ENCODE measurements around the gene PALD1. TPM values are rescaled to one million over a fixed set of nuclear protein-coding genes. Genes with fewer than 3 reads are reported as not detected.

The PALD1 gene
- total RNA-seq, 4 donors from 2014 or later: 1.4 to 5.2 (median 4.0) TPM

DNA sequence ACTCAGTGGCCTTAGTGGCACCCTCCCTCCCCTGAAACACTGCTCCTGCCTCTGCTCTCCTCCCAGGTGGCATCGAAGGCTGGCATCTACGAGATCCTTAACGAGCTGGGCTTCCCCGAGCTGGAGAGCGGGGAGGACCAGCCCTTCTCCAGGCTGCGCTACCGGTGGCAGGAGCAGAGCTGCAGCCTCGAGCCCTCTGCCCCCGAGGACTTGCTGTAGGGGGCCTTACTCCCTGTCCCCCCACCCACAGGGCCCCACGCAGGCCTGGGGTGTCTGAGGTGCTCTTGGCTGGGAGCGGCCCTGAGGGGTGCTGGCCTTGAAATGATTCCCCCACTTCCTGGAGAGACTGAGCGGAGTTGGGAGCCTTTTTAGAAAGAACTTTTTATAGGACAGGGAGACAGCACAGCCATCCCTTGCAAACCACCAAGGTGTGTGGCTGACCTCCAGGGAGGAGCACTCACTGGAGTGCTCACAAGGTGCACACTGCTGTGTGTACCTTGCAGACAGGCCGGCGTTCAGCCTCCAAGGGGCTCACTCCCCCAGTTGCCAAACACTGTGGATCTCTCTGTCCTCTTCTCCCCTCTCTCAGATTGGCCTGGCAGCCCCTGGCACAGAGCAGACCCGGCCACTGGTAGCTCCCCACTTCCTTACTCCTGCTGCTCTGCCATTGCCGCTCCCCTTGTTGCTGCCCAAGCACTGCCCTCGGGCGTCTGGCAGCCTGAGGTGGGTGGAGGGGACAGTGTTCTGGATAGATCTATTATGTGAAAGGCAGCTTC lies 88.1 kb downstream of the PALD1 start:
- H3K27me3 ChIP-seq: no peaks in the 10 kb centered on the region
- intact Hi-C loops (cut with DNase I; ENCODE audit: low total_unique reads): no loop called here
- no peak for DNase-seq
- TF ChIP-seq, protein P1, sequence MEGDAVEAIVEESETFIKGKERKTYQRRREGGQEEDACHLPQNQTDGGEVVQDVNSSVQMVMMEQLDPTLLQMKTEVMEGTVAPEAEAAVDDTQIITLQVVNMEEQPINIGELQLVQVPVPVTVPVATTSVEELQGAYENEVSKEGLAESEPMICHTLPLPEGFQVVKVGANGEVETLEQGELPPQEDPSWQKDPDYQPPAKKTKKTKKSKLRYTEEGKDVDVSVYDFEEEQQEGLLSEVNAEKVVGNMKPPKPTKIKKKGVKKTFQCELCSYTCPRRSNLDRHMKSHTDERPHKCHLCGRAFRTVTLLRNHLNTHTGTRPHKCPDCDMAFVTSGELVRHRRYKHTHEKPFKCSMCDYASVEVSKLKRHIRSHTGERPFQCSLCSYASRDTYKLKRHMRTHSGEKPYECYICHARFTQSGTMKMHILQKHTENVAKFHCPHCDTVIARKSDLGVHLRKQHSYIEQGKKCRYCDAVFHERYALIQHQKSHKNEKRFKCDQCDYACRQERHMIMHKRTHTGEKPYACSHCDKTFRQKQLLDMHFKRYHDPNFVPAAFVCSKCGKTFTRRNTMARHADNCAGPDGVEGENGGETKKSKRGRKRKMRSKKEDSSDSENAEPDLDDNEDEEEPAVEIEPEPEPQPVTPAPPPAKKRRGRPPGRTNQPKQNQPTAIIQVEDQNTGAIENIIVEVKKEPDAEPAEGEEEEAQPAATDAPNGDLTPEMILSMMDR (IDR thresholded peaks at IDR 0.05): no peak
- TF ChIP-seq POLR2AphosphoS5 (IDR thresholded peaks at IDR 0.05) (no peak), EP300 (IDR thresholded peaks at IDR 0.05; ENCODE audit: low read depth) (no peak), POLR2A (IDR thresholded peaks at IDR 0.05) (no peak)
- WGBS, 2 donors (ENCODE audit: low coverage in 1 of 2): 81% methylated on average over 11 of the region's 18 CpGs; no CpG with 5 or more reads in 1 of the 2 donors
- H3K27ac ChIP-seq: no peak overlapping the region
- H3K4me1 ChIP-seq: no peaks in the 10 kb centered on the region
- no peaks in the 10 kb centered on the region for H3K9me3 ChIP-seq
- no peaks in the 10 kb centered on the region for H3K36me3 ChIP-seq
- H3K4me3 ChIP-seq: no peak overlapping the region
- in situ Hi-C loops (cut with MboI; ENCODE audit: low pct_ligation_motif_present in 1 of 4, low pct_unique_long_range_greater_than_20kb in 1 of 4, low sequenced_read_pairs in 3 of 4): no loop called here

DNA sequence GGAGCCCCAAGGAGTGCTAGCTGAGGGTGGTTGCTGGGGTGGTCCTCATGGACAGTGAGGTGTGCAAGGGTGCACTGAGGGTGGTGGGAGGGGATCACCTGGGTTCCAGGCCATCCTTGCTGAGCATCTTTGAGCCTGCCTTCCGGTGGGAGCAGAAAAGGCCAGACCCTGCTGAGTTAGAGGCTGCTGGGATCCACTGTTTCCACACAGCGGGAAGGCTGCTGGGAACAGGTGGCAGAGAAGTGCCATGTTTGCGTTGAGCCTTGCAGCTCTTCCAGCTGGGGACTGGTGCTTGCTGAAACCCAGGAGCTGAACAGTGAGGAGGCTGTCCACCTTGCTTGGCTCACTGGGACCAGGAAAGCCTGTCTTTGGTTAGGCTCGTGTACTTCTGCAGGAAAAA lies 89.0 kb downstream of the PALD1 start:
- 43 to 86% methylated on average over 1 to 4 of the region's 4 CpGs for WGBS, 2 donors (ENCODE audit: low coverage in 1 of 2)
- in situ Hi-C loops (cut with MboI; ENCODE audit: low pct_ligation_motif_present in 1 of 4, low pct_unique_long_range_greater_than_20kb in 1 of 4, low sequenced_read_pairs in 3 of 4) (no loop called here), intact Hi-C loops (cut with DNase I; ENCODE audit: low total_unique reads) (no loop called here)
- H3K27ac ChIP-seq: no peak overlapping the region
- H3K4me1 ChIP-seq: no peaks in the 10 kb centered on the region
- no peak for DNase-seq
- no peaks in the 10 kb centered on the region for H3K27me3 ChIP-seq
- H3K4me3 ChIP-seq: no peak overlapping the region
- H3K36me3 ChIP-seq: no peaks in the 10 kb centered on the region
- TF ChIP-seq POLR2A (IDR thresholded peaks at IDR 0.05) (no peak), EP300 (IDR thresholded peaks at IDR 0.05; ENCODE audit: low read depth) (no peak), POLR2AphosphoS5 (IDR thresholded peaks at IDR 0.05) (no peak)
- TF ChIP-seq, protein P1 (IDR thresholded peaks at IDR 0.05): no peak
- H3K9me3 ChIP-seq: no peaks in the 10 kb centered on the region

DNA sequence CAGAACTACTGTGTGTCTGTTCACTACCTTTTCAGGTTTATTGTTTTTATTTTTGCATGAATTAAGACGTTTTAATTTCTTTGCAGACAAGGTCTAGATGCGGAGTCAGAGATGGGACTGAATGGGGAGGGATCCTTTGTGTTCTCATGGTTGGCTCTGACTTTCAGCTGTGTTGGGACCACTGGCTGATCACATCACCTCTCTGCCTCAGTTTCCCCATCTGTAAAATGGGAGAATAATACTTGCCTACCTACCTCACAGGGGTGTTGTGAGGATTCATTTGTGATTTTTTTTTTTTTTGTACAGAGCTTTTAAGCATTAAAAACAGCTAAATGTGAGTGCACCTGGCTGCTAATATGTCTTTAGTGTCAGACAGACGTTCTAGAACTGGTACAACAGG lies 89.5 kb downstream of the PALD1 start:
- intact Hi-C loops (cut with DNase I; ENCODE audit: low total_unique reads) (no loop called here), in situ Hi-C loops (cut with MboI; ENCODE audit: low pct_ligation_motif_present in 1 of 4, low pct_unique_long_range_greater_than_20kb in 1 of 4, low sequenced_read_pairs in 3 of 4) (no loop called here)
- no peak for DNase-seq
- no peak for TF ChIP-seq POLR2AphosphoS5 (IDR thresholded peaks at IDR 0.05)
- TF ChIP-seq EP300 (IDR thresholded peaks at IDR 0.05; ENCODE audit: low read depth): no peak
- no peak for TF ChIP-seq POLR2A (IDR thresholded peaks at IDR 0.05)
- TF ChIP-seq, protein P1 (IDR thresholded peaks at IDR 0.05): no peak
- H3K4me3 ChIP-seq: no peak overlapping the region
- no peaks in the 10 kb centered on the region for H3K27me3 ChIP-seq
- H3K4me1 ChIP-seq: no peaks in the 10 kb centered on the region
- no peaks in the 10 kb centered on the region for H3K36me3 ChIP-seq
- no peak overlapping the region for H3K27ac ChIP-seq
- 93 to 100% methylated on average over 3 of the region's 3 CpGs for WGBS, 2 donors (ENCODE audit: low coverage in 1 of 2)
- H3K9me3 ChIP-seq: no peaks in the 10 kb centered on the region

DNA sequence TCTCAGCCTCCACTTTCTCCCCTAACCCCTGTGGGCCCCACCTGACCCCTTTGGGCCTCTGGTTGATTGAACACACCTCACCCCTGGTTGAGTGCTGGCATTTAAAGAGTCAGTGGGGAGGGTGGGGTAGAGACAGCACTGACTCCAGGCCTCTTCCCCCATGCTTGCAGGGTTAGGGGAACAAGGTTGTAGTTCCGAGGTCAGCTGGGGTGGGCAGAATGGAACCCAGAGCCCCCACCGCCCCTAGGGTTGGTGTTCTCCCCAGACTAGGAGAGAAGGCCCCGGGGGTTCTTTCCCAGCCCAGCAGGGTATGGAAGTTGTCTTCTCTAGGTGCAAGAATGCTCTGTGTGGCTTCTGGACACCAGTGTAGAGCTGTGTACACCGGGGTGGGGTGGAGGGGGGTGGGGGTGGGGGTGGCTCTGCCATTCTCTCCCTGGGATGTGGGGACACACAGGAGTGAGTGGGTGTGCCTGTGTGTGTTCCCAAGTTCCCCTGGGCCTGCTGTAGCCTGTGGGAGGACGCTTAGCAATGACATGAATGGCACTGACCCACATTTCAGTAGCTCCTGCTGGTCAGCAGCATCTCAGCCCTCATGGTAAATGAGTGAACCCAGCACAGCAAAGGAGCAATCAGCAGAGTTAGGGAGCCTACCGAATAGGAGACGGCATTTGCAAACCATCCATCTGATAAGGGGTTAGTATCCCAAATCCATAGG lies 90.4 kb downstream of the PALD1 start:
- H3K27ac ChIP-seq: no peak overlapping the region
- in situ Hi-C loops (cut with MboI; ENCODE audit: low pct_ligation_motif_present in 1 of 4, low pct_unique_long_range_greater_than_20kb in 1 of 4, low sequenced_read_pairs in 3 of 4): no loop called here
- H3K36me3 ChIP-seq: no peaks in the 10 kb centered on the region
- H3K27me3 ChIP-seq: no peaks in the 10 kb centered on the region
- intact Hi-C loops (cut with DNase I; ENCODE audit: low total_unique reads): no loop called here
- WGBS, 2 donors (ENCODE audit: low coverage in 1 of 2): 93 to 95% methylated on average over 3 to 7 of the region's 7 CpGs
- DNase-seq: no peak
- no peaks in the 10 kb centered on the region for H3K4me1 ChIP-seq
- no peaks in the 10 kb centered on the region for H3K9me3 ChIP-seq
- no peak overlapping the region for H3K4me3 ChIP-seq
- TF ChIP-seq EP300 (IDR thresholded peaks at IDR 0.05; ENCODE audit: low read depth) (no peak), POLR2AphosphoS5 (IDR thresholded peaks at IDR 0.05) (no peak), POLR2A (IDR thresholded peaks at IDR 0.05) (no peak)
- TF ChIP-seq, protein P1 (IDR thresholded peaks at IDR 0.05): no peak
